HG03196 (cell line): ENCODE results near the gene NEK10.
A peak's percentile ranks its signal among the peaks of the same experiment; 100 is the strongest.
"Not testable (repeated sequence)": the region's sequence is repeated elsewhere in the genome, so short reads cannot be mapped to it uniquely, and the experiment has no call there.

ENCODE experiments used
- ATAC-seq: cut with Tn5 transposase; IDR thresholded peaks from one replicate; pipeline ENCODE4 v1.9.1; 2021; ENCODE audit not compliant: unreplicated experiment

The NEK10 gene

GRCh38 chr3:27353221-27353620 is 16.0 kb downstream of the NEK10 start:
- ATAC-seq, result no peak

- no peak for ATAC-seq
Measured at GRCh38 chr3:27352047-27352446, 17.1 kb downstream of the NEK10 start.

GRCh38 chr3:27349832-27350231 is 19.4 kb downstream of the NEK10 start:
- no peak for ATAC-seq

- no peak for ATAC-seq
Measured at GRCh38 chr3:27345959-27346865, 23.0 kb downstream of the NEK10 start.

GRCh38 chr3:27345493-27345892 is 23.7 kb downstream of the NEK10 start:
- no peak for ATAC-seq

GRCh38 chr3:27345045-27345444 is 24.1 kb downstream of the NEK10 start:
- ATAC-seq, result no peak

- no peak for ATAC-seq
Measured at GRCh38 chr3:27344192-27344591, 25.0 kb downstream of the NEK10 start.

GRCh38 chr3:27342267-27342666 is 26.9 kb downstream of the NEK10 start:
- no peak for ATAC-seq

GRCh38 chr3:27340534-27340933 is 28.6 kb downstream of the NEK10 start:
- ATAC-seq, result peak; percentile 85

- no peak for ATAC-seq
Measured at GRCh38 chr3:27335571-27335970, 33.6 kb downstream of the NEK10 start.

- ATAC-seq, result no peak
Measured at GRCh38 chr3:27333843-27334242, 35.3 kb downstream of the NEK10 start.

GRCh38 chr3:27328982-27329762 is 40.0 kb downstream of the NEK10 start:
- ATAC-seq, result not testable (repeated sequence)

GRCh38 chr3:27326629-27327545 is 42.3 kb downstream of the NEK10 start:
- no peak for ATAC-seq

- ATAC-seq, result no peak
Measured at GRCh38 chr3:27326202-27326601, 43.0 kb downstream of the NEK10 start.

GRCh38 chr3:27325419-27325818 is 43.8 kb downstream of the NEK10 start:
- no peak for ATAC-seq

GRCh38 chr3:27324686-27325085 is 44.5 kb downstream of the NEK10 start:
- no peak for ATAC-seq

GRCh38 chr3:27323087-27323570 is 46.1 kb downstream of the NEK10 start:
- ATAC-seq, result no peak

- ATAC-seq, result no peak
Measured at GRCh38 chr3:27322634-27323033, 46.5 kb downstream of the NEK10 start.

- no peak for ATAC-seq
Measured at GRCh38 chr3:27319847-27320526, 49.2 kb downstream of the NEK10 start.

GRCh38 chr3:27319304-27319703 is 49.9 kb downstream of the NEK10 start:
- ATAC-seq, result no peak
